Testis (tissue), 2 donors: ENCODE measurements around the gene DUSP22.

Source experiments
- POLR2A ChIP-seq: fragments of 450-650 bp; IDR thresholded peaks from one replicate; pipeline ENCODE4 v1.6.1; 2017; ENCODE audit warnings: antibody characterized with exemption, mild to moderate bottlenecking, moderate library complexity
- TF ChIP-seq, protein P1 (sequence below), 3 experiments: fragments of 450-650 bp in 2 of 3; fragments of 200-600 bp in 1 of 3; sonication (generic) in 1 of 3; IDR thresholded peaks; one replicate each; pipeline ENCODE4 v1.5.1; 2016 to 2019; ENCODE audit warnings: antibody characterized with exemption in 3 of 3, mild to moderate bottlenecking in 2 of 3, moderate library complexity in 1 of 3

DNA sequence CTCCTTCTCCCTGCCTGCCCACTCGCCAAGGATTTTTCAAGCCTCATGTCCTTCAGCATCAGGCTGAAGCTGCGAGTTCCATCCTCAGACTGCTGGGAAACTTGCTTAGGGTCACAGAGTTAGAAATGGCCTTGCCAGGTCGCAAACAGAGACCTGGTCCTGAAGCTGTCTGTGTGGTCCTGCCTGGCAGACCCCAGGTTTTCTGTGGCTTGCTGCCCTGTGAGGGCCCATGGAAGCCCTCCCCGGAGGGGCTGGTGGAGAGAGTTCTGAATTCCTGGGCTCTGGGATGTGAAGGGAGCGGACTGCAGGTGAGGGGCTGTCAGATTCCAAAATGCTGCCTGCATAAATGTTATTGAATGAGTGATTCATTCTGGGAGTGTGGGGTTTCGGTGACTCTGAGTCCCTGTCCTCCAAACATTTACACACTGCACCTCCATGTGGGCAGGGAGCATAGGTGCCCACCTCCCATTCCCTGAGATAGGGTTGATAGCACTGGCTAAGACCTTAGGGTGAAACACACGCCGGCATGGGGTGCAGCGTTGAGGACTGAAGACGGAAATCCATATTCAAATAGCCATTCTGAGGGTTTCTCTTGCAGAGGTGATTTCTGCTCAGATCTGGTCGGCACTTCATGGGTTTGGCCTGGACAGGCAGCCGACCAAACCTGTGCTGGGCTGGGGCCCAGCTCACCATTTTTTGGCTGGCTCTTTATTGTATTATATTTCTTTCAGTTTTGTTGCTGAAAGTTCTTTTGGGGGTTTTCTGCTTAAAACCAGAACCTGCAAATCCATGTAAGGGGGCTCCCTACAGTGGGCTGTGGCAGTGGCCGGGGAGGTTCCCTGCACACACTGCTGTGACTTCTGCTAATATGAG, 77.5 kb downstream of the DUSP22 start:
- no peak for TF ChIP-seq POLR2A
- TF ChIP-seq, protein P1, sequence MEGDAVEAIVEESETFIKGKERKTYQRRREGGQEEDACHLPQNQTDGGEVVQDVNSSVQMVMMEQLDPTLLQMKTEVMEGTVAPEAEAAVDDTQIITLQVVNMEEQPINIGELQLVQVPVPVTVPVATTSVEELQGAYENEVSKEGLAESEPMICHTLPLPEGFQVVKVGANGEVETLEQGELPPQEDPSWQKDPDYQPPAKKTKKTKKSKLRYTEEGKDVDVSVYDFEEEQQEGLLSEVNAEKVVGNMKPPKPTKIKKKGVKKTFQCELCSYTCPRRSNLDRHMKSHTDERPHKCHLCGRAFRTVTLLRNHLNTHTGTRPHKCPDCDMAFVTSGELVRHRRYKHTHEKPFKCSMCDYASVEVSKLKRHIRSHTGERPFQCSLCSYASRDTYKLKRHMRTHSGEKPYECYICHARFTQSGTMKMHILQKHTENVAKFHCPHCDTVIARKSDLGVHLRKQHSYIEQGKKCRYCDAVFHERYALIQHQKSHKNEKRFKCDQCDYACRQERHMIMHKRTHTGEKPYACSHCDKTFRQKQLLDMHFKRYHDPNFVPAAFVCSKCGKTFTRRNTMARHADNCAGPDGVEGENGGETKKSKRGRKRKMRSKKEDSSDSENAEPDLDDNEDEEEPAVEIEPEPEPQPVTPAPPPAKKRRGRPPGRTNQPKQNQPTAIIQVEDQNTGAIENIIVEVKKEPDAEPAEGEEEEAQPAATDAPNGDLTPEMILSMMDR (IDR thresholded peaks at IDR 0.05), result no peak
